Kidney tubule cell (primary cell): ENCODE measurements around the gene KIF24.
A peak's percentile ranks its signal among the peaks of the same experiment; 100 is the strongest.
"Not testable (repeated sequence)": the region's sequence is repeated elsewhere in the genome, so short reads cannot be mapped to it uniquely, and the experiment has no call there.

Experiments
- DNase-seq: peaks from one replicate; pipeline ENCODE4 v3.0.0-alpha.2; 2018; ENCODE audit warnings: low spot score

Gene KIF24

GRCh38 chr9:34322899-34323591, 6.0 kb downstream of the KIF24 start:
- no peak for DNase-seq

GRCh38 chr9:34321451-34321850, 7.6 kb downstream of the KIF24 start:
- no peak for DNase-seq

GRCh38 chr9:34318163-34318790, 10.8 kb downstream of the KIF24 start:
- DNase-seq = no peak

GRCh38 chr9:34317436-34317835, 11.6 kb downstream of the KIF24 start:
- DNase-seq = no peak

- no peak for DNase-seq
These were observed 17.4 kb downstream of the KIF24 start for GRCh38 chr9:34311499-34312185.

- DNase-seq = no peak
These were observed 18.9 kb downstream of the KIF24 start for GRCh38 chr9:34310215-34310614.

GRCh38 chr9:34308316-34308715, 20.8 kb downstream of the KIF24 start:
- not testable (repeated sequence) for DNase-seq

- not testable (repeated sequence) for DNase-seq
These were observed 28.0 kb downstream of the KIF24 start for GRCh38 chr9:34301064-34301463.

- DNase-seq = no peak
These were observed 36.5 kb downstream of the KIF24 start for GRCh38 chr9:34292552-34292951.

- no peak for DNase-seq
These were observed 37.6 kb downstream of the KIF24 start for GRCh38 chr9:34291423-34291822.

- DNase-seq = no peak
These were observed 38.0 kb downstream of the KIF24 start for GRCh38 chr9:34291023-34291422.

GRCh38 chr9:34289159-34289558, 39.9 kb downstream of the KIF24 start:
- DNase-seq = no peak

GRCh38 chr9:34282096-34282495, 47.0 kb downstream of the KIF24 start:
- no peak for DNase-seq

GRCh38 chr9:34279411-34279810, 49.7 kb downstream of the KIF24 start:
- peak; percentile 89 for DNase-seq
